SKM-1 (cell line): ENCODE results near the gene B3GAT2.
"Not testable (repeated sequence)": the region's sequence is repeated elsewhere in the genome, so short reads cannot be mapped to it uniquely, and the experiment has no call there.

Experiments used
- DNase-seq: peaks from one replicate; lab custom pipeline; 2025; ENCODE audit not compliant: unreplicated experiment; lab: John Stamatoyannopoulos, UW

The B3GAT2 gene

GRCh38 chr6:70956451-70957283 is at the start of gene B3GAT2:
Gene B3GAT2, minus strand, starts transcription at chr6:70957060. Its CDS starts 631 bp downstream, at chr6:70956429.
- no peak for DNase-seq

- no peak for DNase-seq
Observed at GRCh38 chr6:70998148-70998547, 41.3 kb upstream of the B3GAT2 start.

GRCh38 chr6:70997379-70997778 is 40.5 kb upstream of the B3GAT2 start:
- no peak for DNase-seq

GRCh38 chr6:70996106-70996505 is 39.2 kb upstream of the B3GAT2 start:
- no peak for DNase-seq

- DNase-seq: no peak
Observed at GRCh38 chr6:70995411-70995810, 38.6 kb upstream of the B3GAT2 start.

- no peak for DNase-seq
Observed at GRCh38 chr6:70991253-70991652, 34.4 kb upstream of the B3GAT2 start.

- peak; percentile 74 for DNase-seq
Observed at GRCh38 chr6:70985156-70985555, 28.3 kb upstream of the B3GAT2 start.

- DNase-seq: no peak
Observed at GRCh38 chr6:70982747-70983146, 25.9 kb upstream of the B3GAT2 start.

- DNase-seq: no peak
Observed at GRCh38 chr6:70980727-70981126, 23.9 kb upstream of the B3GAT2 start.

- DNase-seq: no peak
Observed at GRCh38 chr6:70973604-70974003, 16.7 kb upstream of the B3GAT2 start.

- DNase-seq: no peak
Observed at GRCh38 chr6:70967049-70967448, 10.2 kb upstream of the B3GAT2 start.

- DNase-seq: no peak
Observed at GRCh38 chr6:70957284-70957617, 391 bp upstream of the B3GAT2 start.

- no peak for DNase-seq
Observed at GRCh38 chr6:70956191-70956450, 739 bp downstream of the B3GAT2 start.

GRCh38 chr6:70955441-70956190 is 1.2 kb downstream of the B3GAT2 start:
- peak; percentile 55 for DNase-seq

- DNase-seq: no peak
Observed at GRCh38 chr6:70954750-70955149, 2.1 kb downstream of the B3GAT2 start.

- DNase-seq: no peak
Observed at GRCh38 chr6:70954176-70954575, 2.7 kb downstream of the B3GAT2 start.

- DNase-seq: no peak
Observed at GRCh38 chr6:70952608-70953165, 4.2 kb downstream of the B3GAT2 start.

- DNase-seq: not testable (repeated sequence)
Observed at GRCh38 chr6:70944321-70944720, 12.5 kb downstream of the B3GAT2 start.

GRCh38 chr6:70933853-70934252 is 23.0 kb downstream of the B3GAT2 start:
- DNase-seq: no peak

GRCh38 chr6:70905742-70906141 is 51.1 kb downstream of the B3GAT2 start:
- no peak for DNase-seq

GRCh38 chr6:70903665-70904452 is 53.0 kb downstream of the B3GAT2 start:
- no peak for DNase-seq

GRCh38 chr6:70901324-70901723 is 55.5 kb downstream of the B3GAT2 start:
- no peak for DNase-seq
